Tibial artery (tissue), 4 donors: ENCODE measurements around the gene ANKLE1.

Experiments
- DNase-seq, 2 donors: peaks; one replicate each; pipeline ENCODE4 v3.0.0-alpha.2; 2019
- H3K27ac ChIP-seq, 2 donors: fragments of 200-600 bp; sonication (generic) in 1 of 2; 1 replicate in 1 of 2; 2 replicates in 1 of 2; pipeline ENCODE4 v1.5.1; 2018 to 2019; ENCODE audit warnings: mild to moderate bottlenecking in 1 of 2
- H3K27me3 ChIP-seq, 2 donors: fragments of 200-600 bp; sonication (generic) in 1 of 2; one replicate each; pipeline versions ENCODE4 v1.5.1 to v1.6.0; 2016 to 2019
- H3K36me3 ChIP-seq, 3 donors: fragments of 200-600 bp; sonication (generic) in 2 of 3; one replicate each; pipeline ENCODE4 v1.5.1; 2016 to 2019; ENCODE audit warnings: mild to moderate bottlenecking in 2 of 3
- H3K4me1 ChIP-seq, 4 donors: fragments of 200-600 bp; sonication (generic) in 2 of 4; 1 replicate in 3 of 4; 2 replicates in 1 of 4; pipeline ENCODE4 v1.5.1; 2016 to 2019
- H3K4me3 ChIP-seq, 2 donors: fragments of 200-600 bp; sonication (generic) in 1 of 2; 1 replicate in 1 of 2; 2 replicates in 1 of 2; pipeline ENCODE4 v1.5.1; 2018 to 2019; ENCODE audit warnings: mild to moderate bottlenecking in 2 of 2
- H3K9me3 ChIP-seq, 3 donors: fragments of 200-600 bp; sonication (generic) in 1 of 3; one replicate each; pipeline ENCODE4 v1.5.1; 2016 to 2019
- CTCF ChIP-seq, 2 experiments: fragments of 200-600 bp in 1 of 2; fragments of 450-650 bp in 1 of 2; IDR thresholded peaks; one replicate each; pipeline ENCODE4 v1.5.1; 2017 to 2019; ENCODE audit warnings: antibody characterized with exemption in 2 of 2, mild to moderate bottlenecking in 1 of 2, moderate library complexity in 1 of 2
- intact Hi-C: fragments of 100-400 bp; cut with DNase I; formaldehyde crosslinking; loops from one replicate; pipeline ENCODE4 v1.15.0; 2023; ENCODE audit warnings: low total_unique reads

Gene ANKLE1

GRCh38 chr19:17275441-17276175 is 6.1 kb upstream of the ANKLE1 start:
- Histone ChIP-seq H3K27me3 (peaks cover 0 to 4% of the 10 kb centered on the region in 2 donors), H3K9me3 (no peaks in the 10 kb centered on the region), H3K4me1 (no peaks in the 10 kb centered on the region), H3K4me3 (no peak overlapping the region), H3K27ac (no peak overlapping the region), H3K36me3 (peaks cover 58 to 88% (median 80%) of the 10 kb centered on the region in 3 donors)
- intact Hi-C loops: no loop called here
- DNase-seq: no peak
- no peak for TF ChIP-seq CTCF (IDR thresholded peaks at IDR 0.05)

- TF ChIP-seq CTCF (IDR thresholded peaks at IDR 0.05): no peak
- Histone ChIP-seq H3K27me3 (peaks cover 4 to 29% of the 10 kb centered on the region in 2 donors), H3K9me3 (no peaks in the 10 kb centered on the region), H3K4me3 (no peak overlapping the region), H3K36me3 (peaks cover 31 to 49% (median 44%) of the 10 kb centered on the region in 3 donors), H3K4me1 (peaks cover 0 to 17% (median 15%) of the 10 kb centered on the region in 4 donors), H3K27ac (no peak overlapping the region)
- intact Hi-C loops: no loop called here
- DNase-seq: no peak
Observed at GRCh38 chr19:17279436-17279835, 2.3 kb upstream of the ANKLE1 start.

- no peaks in the 10 kb centered on the region for H3K9me3 ChIP-seq
- DNase-seq: peak; percentile 76 to 86
- peak overlapping the region in 1 of 2 donors; percentile 41 for H3K4me3 ChIP-seq
- peaks cover 5 to 18% (median 12%) of the 10 kb centered on the region in 3 donors for H3K36me3 ChIP-seq
- H3K27me3 ChIP-seq: peaks cover 4 to 29% of the 10 kb centered on the region in 2 donors
- no peak overlapping the region for H3K27ac ChIP-seq
- intact Hi-C loops: loop anchor here (2.0 to 5.0 kb wide), 2 partner anchors 75 to 216 kb away; no protein-coding TSS in a partner anchor
- peak; percentile 91 to 95 for TF ChIP-seq CTCF (IDR thresholded peaks at IDR 0.05)
- peaks cover 0 to 17% (median 15%) of the 10 kb centered on the region in 4 donors for H3K4me1 ChIP-seq
Observed at GRCh38 chr19:17282488-17283125, 906 bp downstream of the ANKLE1 start.

- intact Hi-C loops: loop anchor here (2.0 to 5.0 kb wide), 2 partner anchors 76 to 217 kb away; no protein-coding TSS in a partner anchor
- H3K4me1 ChIP-seq: peaks cover 0 to 17% (median 15%) of the 10 kb centered on the region in 4 donors
- no peak overlapping the region for H3K27ac ChIP-seq
- DNase-seq: no peak
- no peak for TF ChIP-seq CTCF (IDR thresholded peaks at IDR 0.05)
- peaks cover 4 to 29% of the 10 kb centered on the region in 2 donors for H3K27me3 ChIP-seq
- no peak overlapping the region for H3K4me3 ChIP-seq
- H3K36me3 ChIP-seq: peaks cover 0 to 8% (median 6%) of the 10 kb centered on the region in 3 donors
- no peaks in the 10 kb centered on the region for H3K9me3 ChIP-seq
Observed at GRCh38 chr19:17283504-17283996, 1.8 kb downstream of the ANKLE1 start.

GRCh38 chr19:17285415-17286135 is 3.9 kb downstream of the ANKLE1 start:
- Histone ChIP-seq H3K27ac (no peak overlapping the region), H3K9me3 (no peaks in the 10 kb centered on the region), H3K4me1 (peaks cover 0 to 21% (median 16%) of the 10 kb centered on the region in 4 donors), H3K36me3 (no peaks in the 10 kb centered on the region), H3K27me3 (peaks cover 4 to 35% of the 10 kb centered on the region in 2 donors), H3K4me3 (no peak overlapping the region)
- no peak for TF ChIP-seq CTCF (IDR thresholded peaks at IDR 0.05)
- DNase-seq: no peak
- intact Hi-C loops: no loop called here
